HG02571 (cell line): ENCODE measurements around the gene LPA.
"Not testable (repeated sequence)": the region's sequence is repeated elsewhere in the genome, so short reads cannot be mapped to it uniquely, and the experiment has no call there.

Experiments
- ATAC-seq: cut with Tn5 transposase; IDR thresholded peaks from one replicate; pipeline ENCODE4 v1.9.1; 2021; ENCODE audit warnings: mild to moderate bottlenecking, moderate library complexity; ENCODE audit not compliant: unreplicated experiment

Gene LPA, protein sequence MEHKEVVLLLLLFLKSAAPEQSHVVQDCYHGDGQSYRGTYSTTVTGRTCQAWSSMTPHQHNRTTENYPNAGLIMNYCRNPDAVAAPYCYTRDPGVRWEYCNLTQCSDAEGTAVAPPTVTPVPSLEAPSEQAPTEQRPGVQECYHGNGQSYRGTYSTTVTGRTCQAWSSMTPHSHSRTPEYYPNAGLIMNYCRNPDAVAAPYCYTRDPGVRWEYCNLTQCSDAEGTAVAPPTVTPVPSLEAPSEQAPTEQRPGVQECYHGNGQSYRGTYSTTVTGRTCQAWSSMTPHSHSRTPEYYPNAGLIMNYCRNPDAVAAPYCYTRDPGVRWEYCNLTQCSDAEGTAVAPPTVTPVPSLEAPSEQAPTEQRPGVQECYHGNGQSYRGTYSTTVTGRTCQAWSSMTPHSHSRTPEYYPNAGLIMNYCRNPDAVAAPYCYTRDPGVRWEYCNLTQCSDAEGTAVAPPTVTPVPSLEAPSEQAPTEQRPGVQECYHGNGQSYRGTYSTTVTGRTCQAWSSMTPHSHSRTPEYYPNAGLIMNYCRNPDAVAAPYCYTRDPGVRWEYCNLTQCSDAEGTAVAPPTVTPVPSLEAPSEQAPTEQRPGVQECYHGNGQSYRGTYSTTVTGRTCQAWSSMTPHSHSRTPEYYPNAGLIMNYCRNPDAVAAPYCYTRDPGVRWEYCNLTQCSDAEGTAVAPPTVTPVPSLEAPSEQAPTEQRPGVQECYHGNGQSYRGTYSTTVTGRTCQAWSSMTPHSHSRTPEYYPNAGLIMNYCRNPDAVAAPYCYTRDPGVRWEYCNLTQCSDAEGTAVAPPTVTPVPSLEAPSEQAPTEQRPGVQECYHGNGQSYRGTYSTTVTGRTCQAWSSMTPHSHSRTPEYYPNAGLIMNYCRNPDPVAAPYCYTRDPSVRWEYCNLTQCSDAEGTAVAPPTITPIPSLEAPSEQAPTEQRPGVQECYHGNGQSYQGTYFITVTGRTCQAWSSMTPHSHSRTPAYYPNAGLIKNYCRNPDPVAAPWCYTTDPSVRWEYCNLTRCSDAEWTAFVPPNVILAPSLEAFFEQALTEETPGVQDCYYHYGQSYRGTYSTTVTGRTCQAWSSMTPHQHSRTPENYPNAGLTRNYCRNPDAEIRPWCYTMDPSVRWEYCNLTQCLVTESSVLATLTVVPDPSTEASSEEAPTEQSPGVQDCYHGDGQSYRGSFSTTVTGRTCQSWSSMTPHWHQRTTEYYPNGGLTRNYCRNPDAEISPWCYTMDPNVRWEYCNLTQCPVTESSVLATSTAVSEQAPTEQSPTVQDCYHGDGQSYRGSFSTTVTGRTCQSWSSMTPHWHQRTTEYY (N-terminal part only)

DNA sequence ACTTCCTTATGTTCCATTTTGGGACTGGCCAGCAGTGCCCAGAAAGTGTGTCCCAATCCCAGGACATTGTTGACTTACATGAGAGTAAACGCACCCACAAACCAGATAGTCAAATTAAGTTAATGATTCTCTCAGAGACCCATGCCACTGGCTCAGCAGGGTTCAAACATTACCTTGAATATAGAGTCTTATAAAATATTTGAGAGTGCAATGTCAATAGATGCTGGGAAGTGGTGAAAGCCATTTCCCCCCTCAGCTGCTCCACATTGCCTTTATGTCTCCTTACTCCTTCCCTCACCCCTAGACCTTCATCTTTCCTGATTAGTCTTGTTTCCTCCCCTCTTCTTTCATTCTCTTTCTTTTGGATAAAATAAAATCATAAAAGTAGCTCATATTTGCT, at the start of gene LPA:
Gene LPA (minus strand): TSS at position 78 of the 400 bp plus-strand sequence. CDS start 61 bp downstream, at position 17.
- ATAC-seq: not testable (repeated sequence)

DNA sequence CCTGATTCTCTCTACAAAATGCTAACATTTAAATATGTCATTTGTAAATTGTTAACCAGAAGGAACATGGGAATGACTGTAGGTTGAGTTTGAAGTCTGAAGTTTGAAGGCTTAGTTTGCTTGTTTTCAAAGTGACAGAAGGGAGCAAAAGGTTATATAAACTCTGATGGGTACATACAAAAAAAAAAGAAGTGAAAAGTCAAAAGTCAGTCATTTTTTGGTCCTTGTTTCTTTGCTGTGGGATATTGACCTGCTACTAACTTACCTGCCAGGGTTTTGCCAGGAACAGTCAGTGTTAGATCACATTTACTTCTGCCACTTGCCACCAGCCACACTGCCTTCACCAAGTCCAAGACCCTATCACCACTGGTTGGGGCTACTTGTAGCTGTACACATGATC, 44.9 kb upstream of the LPA start:
- ATAC-seq: not testable (repeated sequence)

DNA sequence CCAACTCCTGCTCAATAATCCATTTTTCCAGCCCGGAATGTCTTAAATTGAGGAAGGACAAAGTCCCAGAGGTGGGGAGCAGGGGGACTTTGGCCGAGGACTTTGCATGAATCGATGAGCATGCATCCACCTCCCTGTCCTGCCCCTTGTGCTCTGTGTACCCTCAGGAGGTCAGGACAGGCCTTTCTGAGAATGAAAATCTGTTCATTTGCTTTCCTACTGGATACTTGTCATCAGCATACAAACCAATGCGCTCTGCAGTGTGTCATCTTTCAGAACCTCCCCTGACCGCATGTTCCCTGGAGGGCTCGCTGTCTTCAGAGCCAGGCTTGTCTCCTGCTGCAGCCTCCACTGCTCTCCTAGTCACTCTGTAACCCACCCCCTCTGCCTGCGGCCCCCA, 40.6 kb upstream of the LPA start:
- ATAC-seq: not testable (repeated sequence)

DNA sequence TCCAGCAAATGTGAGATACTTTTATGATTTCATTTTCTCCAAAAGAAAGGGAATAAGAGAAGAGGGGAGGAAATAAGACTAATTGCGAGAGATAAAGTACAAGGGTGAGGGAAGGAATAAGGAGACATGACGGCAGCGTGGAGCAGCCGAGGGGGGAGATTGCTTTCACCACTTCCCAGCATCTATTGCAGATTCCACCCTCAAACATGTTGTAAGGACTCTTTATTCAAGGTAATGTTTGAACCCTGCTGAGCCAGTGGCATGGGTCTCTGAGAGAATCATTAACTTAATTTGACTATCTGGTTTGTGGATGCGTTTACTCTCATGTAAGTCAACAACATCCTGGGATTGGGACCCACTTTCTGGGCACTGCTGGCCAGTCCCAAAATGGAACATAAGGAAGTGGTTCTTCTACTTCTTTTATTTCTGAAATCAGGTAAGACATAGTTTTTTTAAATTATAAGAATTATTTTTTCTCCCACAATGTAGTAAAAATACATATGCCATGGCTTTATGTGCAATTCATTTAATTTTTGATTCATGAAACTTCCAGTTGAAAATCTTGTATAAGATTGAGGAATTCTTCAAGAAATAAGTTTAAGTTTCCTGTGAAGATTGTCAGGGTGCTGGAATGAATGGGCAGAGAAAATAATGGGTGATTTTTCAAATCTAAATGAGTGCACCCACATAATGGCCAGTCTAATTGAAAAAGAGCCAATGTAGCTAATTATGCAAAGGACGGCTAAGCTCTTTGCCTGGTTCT, 38.0 kb upstream of the LPA start, which contains the start of gene PLG:
Gene PLG (plus strand): TSS at position 327 of the 763 bp plus-strand sequence. CDS start 61 bp downstream, at position 388.
- ATAC-seq: not testable (repeated sequence)

DNA sequence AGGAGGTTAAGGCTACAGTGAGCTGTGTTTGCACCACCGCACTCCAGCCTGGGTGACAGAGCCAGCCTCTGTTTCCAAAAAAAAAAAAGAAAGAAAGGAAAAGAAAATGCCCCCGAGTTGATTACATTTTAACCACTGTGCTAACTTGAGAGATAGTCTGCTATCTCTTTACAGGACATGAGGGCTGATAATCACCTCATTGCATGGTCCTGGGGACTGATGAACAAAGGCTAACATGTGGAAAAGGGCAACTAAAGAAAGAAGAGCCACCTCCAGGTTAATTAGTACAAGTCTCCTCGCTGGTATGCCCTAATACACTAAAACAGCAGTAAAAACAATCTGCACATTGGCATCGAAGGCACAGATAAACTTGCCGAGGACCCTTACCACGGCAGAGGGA, 33.8 kb upstream of the LPA start:
- no peak for ATAC-seq

DNA sequence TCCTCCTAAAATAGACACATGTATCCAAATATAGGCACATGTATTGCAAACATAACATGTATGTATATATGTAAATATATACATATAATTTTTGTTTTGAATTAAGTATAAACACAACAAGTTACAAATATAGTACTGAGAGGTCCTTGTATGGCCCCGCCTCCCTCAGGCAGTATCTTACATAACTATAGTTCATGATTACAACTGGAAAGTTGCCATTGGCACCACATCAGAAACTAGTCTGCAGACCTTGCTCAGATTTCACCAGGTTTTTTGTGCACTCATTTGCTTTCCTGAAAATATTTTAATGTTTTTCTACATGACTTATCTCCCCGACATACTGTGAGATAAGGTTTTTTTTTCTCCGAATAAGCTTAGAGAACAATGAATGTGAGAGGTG, 32.8 kb upstream of the LPA start:
- ATAC-seq: not testable (repeated sequence)

DNA sequence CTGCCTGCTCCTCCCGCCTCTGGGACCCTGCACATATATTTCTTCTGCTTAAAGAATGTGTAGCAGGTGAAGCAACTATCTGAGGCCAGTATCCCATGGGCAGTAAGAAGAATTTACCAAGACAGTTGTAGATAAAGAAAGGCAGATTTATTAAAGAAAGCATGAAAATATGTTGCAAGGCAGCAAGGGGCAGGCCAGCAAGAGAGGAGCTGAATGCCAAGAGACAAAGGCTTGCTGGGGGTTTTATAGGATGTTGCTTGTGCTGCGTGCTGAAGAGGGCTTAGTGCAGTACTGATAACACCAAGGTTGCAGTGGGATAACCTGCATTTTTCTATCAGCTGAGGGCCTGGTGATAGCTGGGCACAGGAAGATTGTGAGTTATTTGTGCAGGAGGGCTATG, 31.5 kb upstream of the LPA start:
- not testable (repeated sequence) for ATAC-seq

DNA sequence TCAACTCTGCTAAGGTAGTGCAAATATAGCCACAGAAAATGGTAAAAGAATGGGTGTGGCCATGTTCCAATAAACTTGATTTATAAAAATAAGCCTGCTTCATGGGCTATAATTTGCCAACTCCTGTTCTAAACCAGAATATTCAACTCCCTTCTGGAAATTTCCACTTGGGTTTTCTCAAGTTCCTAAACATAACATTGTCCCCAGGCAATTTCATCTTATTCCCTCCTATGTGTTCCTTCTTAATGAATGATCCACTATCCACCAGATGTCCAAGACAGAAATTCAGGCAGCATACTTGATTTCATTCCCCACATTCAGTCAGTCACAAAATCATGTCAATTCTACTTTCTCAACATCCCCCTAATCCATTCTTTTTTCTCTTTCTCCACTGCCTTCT, 30.9 kb upstream of the LPA start:
- ATAC-seq: not testable (repeated sequence)

DNA sequence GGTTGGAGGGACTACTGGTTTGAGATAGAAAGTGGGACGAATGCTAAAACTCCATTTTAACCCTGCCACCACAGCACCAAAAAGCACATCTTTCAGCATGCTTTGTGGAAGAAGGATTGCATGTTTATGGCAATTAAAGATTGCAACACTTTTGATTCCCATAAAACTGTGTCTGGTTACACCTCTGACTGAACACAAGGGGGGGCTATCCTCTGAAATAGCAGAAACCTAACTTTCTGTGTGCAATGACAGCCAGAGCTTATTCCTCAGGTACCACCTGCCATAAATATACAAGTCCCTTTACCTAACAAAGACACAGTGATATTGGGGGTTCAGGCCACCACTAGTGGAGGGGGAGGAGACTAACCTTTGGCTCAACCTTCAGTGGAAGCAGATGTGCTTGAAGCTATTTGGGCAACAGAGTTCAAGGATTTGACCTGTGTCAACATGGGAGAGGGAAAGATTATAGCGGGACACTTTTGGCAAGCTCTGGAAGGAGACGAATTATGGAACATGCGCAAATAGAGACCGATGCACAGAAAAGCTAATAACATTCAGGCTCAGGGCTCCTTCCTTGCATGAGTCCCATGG, 28.4 kb upstream of the LPA start:
- no peak for ATAC-seq

DNA sequence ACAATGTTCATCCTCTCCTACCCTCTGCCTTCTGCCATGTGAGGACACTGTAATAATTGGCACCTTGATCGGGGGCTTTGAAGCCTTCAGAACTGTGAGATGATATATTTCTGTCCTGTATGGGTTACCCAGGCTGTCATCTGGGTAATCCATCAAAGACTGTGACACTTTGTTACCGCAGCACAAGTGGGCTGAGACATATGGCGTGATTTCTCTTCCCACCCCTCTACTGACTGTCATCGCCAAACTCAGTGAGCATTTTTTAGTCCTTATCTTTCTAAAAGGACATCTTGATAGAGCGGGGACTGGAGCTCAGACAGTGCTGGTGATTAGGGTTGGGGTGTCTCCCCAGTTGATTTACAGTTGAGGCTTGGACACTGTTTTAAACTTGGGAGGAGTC, 27.5 kb upstream of the LPA start:
- no peak for ATAC-seq

DNA sequence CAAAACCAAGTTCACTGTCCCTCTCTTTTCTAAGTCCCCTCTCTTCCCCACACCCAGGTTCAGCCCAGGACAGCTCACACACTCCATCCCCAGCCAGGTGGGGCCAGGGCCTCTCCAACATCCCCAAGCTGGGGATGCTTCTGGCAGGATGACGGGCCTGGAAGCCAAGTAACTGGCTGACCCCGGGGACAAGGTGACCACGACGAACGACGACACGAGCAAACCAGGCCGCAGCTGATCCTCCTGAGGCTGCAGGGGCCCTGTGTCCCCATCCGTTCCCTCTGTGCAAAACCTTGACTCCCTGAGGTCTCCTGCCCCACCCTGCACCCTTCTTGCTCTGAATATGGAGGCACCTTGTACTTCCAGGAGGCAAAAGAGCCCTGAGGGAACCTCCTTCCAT, 26.4 kb upstream of the LPA start:
- no peak for ATAC-seq

DNA sequence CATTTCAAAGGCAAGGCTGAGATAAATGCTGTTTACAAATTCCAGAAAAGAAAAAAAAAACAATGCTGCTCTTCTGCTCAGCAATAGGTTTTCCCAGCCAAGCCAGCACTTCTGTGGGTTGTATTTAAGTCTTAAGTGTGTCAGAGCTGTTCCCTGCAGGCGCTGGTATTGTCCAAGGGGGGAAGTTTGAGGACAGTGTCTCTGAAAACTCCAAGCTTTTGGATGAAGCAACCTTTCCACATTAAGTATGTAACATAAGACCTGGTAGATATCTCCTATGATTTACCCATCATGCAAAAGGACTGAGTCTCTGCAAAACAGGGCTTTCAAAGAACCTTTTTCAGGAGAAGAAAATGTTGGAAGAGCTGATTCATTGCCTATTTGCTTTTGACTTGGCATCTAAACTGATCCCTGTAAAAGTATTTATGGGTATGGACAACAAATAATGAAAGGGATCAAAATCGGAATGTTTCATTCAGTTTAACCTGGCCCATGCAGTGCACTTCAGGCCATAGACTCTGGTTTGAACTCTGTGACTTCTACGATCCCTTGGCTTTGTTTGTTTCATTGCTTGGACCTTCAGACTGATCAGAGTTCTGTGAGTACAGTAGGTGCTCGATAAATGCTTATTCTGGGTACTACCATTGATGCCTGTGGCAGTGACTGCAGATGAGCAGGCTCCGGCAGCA, 21.8 kb upstream of the LPA start:
- ATAC-seq: no peak

DNA sequence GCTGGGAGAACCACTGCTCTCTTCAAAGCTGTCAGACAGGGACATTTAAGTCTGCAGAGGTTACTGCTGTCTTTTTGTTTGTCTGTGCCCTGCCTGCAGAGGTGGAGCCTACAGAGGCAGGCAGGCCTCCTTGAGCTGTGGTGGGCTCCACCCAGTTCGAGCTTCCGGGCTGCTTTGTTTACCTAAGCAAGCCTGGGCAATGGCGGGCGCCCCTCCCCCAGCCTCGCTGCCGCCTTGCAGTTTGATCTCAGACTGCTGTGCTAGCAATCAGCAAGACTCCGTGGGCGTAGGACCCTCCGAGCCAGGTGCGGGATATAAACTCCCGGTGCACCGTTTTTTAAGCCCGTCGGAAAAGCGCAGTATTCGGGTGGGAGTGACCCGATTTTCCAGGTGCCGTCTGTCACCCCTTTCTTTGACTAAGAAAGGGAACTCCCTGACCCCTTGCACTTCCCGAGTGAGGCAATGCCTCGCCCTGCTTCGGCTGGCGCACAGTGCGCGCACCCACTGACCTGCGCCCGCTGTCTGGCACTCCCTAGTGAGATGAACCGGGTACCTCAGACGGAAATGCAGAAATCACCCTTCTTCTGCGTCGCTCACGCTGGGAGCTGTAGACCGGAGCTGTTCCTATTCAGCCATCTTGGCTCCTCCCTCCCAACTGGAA, 21.2 kb upstream of the LPA start:
- not testable (repeated sequence) for ATAC-seq

DNA sequence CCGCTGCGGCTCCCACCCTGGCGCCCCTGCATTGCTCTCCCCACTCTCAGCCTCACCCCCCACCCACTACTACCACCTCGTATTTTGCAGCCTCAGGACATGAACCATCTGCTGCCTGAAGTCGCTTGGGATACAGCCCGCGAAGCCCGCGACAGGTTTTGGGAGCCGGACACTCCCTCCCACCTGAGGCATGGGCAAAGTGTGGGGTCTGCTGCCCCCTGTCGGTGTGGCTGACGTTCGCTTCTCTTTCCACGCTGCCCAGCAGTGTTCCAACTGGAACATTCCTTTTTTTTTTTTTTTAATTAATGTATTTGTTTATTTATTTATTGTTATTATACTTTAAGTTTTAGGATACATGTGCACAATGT, 15.3 kb upstream of the LPA start:
- no peak for ATAC-seq

DNA sequence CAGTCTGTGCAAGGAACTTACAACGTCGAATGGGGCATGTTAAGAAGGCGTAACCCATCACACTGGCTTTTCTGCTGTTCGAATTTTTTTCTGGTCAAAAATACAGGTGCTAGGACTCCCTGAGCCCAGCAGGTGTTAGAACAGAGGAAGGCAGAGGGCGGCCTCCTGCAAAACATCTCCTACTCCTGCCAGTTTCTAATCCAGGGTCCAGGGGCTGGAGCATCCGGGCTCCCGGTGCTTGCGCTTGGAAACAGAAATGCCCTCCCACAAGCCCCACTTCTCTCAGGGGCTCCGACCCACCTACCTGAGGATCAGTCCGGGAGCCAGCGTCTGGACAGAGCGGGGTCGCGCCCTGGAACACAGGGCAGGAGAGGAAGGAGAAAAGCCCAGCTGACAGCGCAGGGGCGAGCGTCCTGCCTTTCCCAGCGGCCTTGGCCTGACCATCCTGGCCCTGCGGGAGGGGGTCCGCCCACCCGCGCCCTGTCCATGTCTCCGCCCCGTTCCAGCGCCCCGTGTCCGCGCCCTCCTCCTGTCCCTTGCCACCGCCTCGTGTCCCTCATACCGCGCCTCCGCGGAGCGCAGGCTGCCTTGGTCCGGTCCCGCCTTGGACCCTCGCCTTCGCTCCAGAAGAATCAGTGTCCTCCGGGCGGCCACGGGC, 14.8 kb upstream of the LPA start:
- no peak for ATAC-seq

DNA sequence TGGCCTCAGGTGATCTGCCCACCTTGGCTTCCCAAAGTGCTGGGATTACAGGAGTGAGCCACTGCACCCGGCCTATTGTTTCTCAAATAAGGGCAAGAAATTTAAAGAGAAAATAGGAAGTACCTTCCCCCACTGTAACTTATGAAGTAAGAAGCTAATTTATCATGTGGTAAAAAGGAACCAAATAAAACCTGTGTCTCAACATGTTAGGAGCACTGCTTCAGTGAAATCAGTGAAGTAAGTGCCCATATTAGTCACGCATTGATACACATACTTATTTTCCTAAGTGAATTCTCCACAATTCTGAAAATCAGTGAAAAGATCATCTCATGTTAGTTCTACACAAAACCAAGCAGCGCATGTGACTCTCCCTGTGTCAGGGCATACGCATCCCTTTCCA, 14.2 kb upstream of the LPA start:
- ATAC-seq: no peak

DNA sequence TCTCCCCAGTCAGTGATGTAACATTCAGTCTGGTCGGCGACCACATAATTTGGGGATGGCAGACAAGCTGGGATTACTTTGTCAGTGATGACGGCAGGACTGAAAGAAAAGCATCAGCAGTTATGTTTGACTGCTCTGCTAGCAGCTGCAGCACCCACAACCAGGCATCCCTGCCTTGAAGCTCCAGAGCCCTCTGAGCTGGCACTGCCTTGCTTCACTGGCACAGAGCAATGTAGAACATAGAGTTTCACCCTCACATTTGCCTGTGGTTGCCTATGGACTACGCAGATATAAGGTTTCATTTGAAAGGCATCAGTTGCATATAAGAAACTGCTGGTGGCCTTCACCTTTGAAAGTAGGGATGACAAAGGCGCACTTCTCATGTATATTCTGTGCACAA, 12.3 kb upstream of the LPA start:
- ATAC-seq: not testable (repeated sequence)

DNA sequence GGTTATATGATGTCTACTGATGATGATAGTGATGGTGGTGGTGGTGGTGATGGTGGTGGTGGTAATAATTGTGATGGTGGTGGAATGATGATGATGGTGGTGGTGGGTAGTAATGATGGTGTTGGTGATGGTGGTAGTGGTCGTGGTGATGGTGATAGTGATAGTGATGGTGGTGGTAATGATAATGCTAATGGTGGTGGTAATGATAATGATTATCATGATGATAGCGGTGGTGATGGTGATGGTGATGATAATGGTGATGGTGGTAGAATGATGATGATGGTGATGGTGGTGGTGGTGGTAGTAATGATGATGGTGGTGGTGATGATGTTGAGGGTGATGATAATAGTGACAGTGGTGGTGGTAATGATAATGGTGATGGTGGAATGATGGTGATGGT, 4.5 kb upstream of the LPA start:
- no peak for ATAC-seq
